Adipocyte (in vitro differentiated cells): Measurements from ENCODE around the gene VAV3.
"Not testable (repeated sequence)": the region's sequence is repeated elsewhere in the genome, so short reads cannot be mapped to it uniquely, and the experiment has no call there.

Experiments used
- DNase-seq: peaks from one replicate; pipeline ENCODE4 v3.0.0-alpha.2; 2015; ENCODE audit warnings: low read depth
- H3K27me3 ChIP-seq: replicated peaks from 2 replicates; pipeline ENCODE4 v1.7.0; 2013; ENCODE audit warnings: mild to moderate bottlenecking, low read length, moderate library complexity; ENCODE audit not compliant: control insufficient read depth, insufficient read depth
- H3K36me3 ChIP-seq: 2 replicates; pipeline ENCODE4 v1.7.0; 2013; ENCODE audit warnings: low read length, mild to moderate bottlenecking, moderate library complexity; ENCODE audit not compliant: control insufficient read depth, insufficient read depth, severe bottlenecking
- H3K4me1 ChIP-seq: 2 replicates; pipeline ENCODE4 v1.7.0; 2013; ENCODE audit warnings: mild to moderate bottlenecking, low read length, moderate library complexity; ENCODE audit not compliant: control insufficient read depth, insufficient read depth
- H3K4me3 ChIP-seq: 2 replicates; pipeline ENCODE4 v1.7.0; 2013; ENCODE audit warnings: mild to moderate bottlenecking, low read length, moderate library complexity
- H3K9ac ChIP-seq: 2 replicates; pipeline ENCODE4 v1.7.0; 2013; ENCODE audit warnings: mild to moderate bottlenecking, low read length, moderate library complexity
- H3K9me3 ChIP-seq: 2 replicates; pipeline ENCODE4 v1.7.0; 2013; ENCODE audit warnings: mild to moderate bottlenecking, low read length, moderate library complexity; ENCODE audit not compliant: control insufficient read depth

VAV3 gene

DNA sequence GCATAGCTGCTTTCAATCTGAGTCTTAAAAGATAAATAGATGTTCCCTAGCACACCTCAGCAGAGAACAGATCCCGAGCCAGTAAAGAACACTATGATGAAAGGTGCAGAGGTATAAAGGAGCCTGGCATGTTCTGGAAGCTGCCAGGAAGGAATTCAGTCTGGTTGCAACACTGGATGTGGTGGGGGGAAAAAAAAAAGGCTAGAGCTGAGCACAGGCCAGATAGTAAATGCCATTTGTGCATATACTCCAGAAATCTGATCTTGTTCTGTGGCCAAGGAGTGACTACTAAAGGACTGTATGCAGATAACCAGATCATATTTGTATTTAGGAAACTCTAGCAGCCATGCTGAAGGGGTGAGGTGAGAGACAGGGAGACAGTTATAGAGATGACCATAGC lies 240.3 kb downstream of the VAV3 start:
- no peaks in the 10 kb centered on the region for H3K36me3 ChIP-seq
- DNase-seq = peak; percentile 82
- no peaks in the 10 kb centered on the region for H3K9me3 ChIP-seq
- peaks cover 10% of the 10 kb centered on the region for H3K4me1 ChIP-seq
- H3K27me3 ChIP-seq = no peaks in the 10 kb centered on the region
- no peak overlapping the region for H3K9ac ChIP-seq
- no peak overlapping the region for H3K4me3 ChIP-seq

DNA sequence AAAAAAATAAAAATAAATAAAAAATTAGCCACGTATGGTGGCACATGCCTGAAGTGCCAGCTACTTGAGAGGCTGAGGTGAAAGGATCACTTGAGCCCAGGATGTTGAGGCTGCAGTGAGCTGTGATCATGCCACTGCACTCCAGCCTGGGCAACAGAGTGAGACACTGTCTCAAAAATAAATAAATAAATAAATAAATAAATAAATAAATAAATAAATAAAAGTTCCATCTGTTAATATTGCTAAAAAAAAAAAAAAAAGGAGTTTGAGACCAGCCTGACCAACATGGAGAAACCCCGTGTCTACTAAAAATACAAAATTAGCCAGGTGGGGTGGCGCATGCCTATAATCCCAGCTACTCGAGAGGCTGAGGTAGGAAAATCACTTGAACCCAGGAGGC lies 244.8 kb downstream of the VAV3 start:
- H3K9me3 ChIP-seq, H3K9ac ChIP-seq, H3K36me3 ChIP-seq, H3K4me1 ChIP-seq, H3K27me3 ChIP-seq, DNase-seq, H3K4me3 ChIP-seq: not testable (repeated sequence)

DNA sequence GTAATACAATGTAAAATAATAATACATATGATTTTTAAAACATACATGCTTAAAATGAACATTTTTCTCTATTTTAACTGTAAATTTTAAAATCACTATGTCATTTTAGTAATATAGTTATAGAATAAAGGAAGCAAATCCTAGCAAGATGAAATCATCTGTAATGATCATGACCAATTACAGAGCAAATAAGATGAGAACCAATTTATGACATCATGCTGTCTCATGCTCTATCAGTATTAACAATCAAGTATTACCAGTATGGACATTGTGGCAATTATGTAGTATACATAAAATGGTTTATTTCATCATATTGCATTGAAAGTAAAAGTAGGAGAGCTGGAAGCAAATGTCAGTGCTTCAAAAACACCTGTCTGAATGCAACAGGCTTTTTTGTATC lies 255.0 kb downstream of the VAV3 start:
- Histone ChIP-seq H3K27me3 (no peaks in the 10 kb centered on the region), H3K4me3 (no peak overlapping the region), H3K36me3 (no peaks in the 10 kb centered on the region), H3K4me1 (no peaks in the 10 kb centered on the region), H3K9me3 (no peaks in the 10 kb centered on the region), H3K9ac (no peak overlapping the region)
- DNase-seq = no peak

DNA sequence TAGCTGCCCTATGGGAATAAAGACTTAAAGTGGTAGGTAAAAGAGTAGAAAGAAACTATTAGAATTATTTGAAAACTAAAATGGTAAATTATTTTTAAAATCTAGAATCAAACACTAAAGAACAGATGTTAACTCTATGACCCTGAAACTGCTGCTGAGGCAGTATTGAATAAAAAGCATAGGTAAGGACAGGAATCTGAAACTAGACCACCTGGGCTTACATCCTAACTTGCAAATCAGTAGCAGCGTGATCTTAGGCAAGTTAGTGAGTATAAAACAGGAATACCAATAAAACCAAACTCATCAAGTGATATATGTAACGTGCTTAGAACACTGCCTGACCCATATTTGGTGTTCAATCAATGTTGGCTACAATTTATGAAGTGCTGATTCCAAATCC lies 257.9 kb downstream of the VAV3 start:
- DNase-seq = no peak
- H3K27me3 ChIP-seq = no peaks in the 10 kb centered on the region
- H3K9ac ChIP-seq = no peak overlapping the region
- H3K9me3 ChIP-seq = no peaks in the 10 kb centered on the region
- no peaks in the 10 kb centered on the region for H3K4me1 ChIP-seq
- H3K36me3 ChIP-seq = no peaks in the 10 kb centered on the region
- H3K4me3 ChIP-seq = no peak overlapping the region

DNA sequence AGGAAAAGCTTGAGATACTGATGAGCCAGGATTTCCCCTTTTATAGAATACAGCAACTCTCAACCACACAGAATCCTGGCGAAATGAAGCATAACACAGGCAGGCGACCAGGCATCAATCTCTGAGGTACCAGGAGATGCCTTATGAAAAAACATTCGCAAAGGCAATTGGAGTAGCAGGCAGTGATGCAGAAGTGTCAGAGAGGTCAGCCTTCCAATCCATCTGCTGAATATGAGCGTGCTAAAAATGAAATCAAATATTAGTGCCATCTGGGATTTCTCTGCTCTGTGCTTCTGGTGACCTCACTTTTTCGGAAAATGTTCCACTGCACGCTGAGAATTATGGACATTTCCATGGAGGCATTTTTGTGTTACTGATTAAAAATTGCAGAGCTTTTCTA lies 258.8 kb downstream of the VAV3 start:
- no peak overlapping the region for H3K4me3 ChIP-seq
- no peaks in the 10 kb centered on the region for H3K4me1 ChIP-seq
- no peaks in the 10 kb centered on the region for H3K27me3 ChIP-seq
- H3K36me3 ChIP-seq = no peaks in the 10 kb centered on the region
- DNase-seq = no peak
- H3K9ac ChIP-seq = no peak overlapping the region
- no peaks in the 10 kb centered on the region for H3K9me3 ChIP-seq

DNA sequence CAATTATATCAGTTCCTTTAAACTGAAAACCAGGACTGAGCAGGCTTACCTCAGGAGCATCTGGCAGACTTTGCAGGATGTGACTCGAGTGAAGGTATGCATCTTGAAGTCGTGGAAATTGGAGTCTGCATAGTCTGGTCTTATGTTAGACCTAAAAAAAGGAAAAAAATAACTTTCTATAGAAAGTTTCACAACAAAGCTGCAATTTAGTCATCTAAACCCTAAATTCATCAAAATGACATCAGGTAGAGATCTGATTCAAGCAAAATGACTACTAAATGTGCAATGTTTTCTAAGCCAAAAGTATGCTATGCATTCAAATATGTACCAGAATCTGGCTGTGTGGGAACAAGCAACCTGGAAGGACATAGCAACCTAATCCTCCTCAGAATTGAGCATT lies 260.1 kb downstream of the VAV3 start:
- Histone ChIP-seq H3K27me3 (no peaks in the 10 kb centered on the region), H3K4me1 (no peaks in the 10 kb centered on the region), H3K36me3 (no peaks in the 10 kb centered on the region), H3K4me3 (no peak overlapping the region), H3K9me3 (no peaks in the 10 kb centered on the region), H3K9ac (no peak overlapping the region)
- DNase-seq = peak; percentile 64

DNA sequence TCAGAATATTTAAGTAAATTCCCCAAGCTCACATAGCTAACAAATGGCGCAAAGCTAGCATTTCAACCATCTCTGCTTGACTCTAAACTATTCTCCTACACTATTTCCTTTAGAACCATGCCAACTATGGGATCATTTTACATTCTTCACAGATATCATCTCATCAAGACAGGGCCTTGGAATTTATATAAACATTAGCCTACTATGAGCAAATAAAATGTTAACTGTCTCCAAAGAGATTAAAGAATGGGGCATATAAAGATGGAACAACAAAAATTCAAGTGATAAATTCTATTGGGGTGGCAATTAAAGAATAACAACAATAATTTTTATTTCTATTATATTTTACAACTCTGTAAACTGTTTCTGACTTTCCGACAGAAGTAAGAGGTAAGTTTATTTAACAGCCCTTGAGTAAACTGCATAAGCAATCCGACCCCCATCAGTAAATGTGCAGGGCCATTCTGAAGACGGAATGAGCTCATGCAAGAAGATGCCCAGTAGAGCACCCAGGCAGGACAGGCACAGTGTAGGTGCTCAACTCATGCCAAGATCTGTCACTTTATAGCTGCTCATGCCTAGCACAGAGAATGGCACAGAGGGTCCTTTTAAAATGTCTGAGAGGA lies 261.9 kb downstream of the VAV3 start:
- no peaks in the 10 kb centered on the region for H3K9me3 ChIP-seq
- H3K4me1 ChIP-seq = no peaks in the 10 kb centered on the region
- H3K9ac ChIP-seq = no peak overlapping the region
- peak; percentile 86 for DNase-seq
- H3K36me3 ChIP-seq = no peaks in the 10 kb centered on the region
- no peaks in the 10 kb centered on the region for H3K27me3 ChIP-seq
- no peak overlapping the region for H3K4me3 ChIP-seq

DNA sequence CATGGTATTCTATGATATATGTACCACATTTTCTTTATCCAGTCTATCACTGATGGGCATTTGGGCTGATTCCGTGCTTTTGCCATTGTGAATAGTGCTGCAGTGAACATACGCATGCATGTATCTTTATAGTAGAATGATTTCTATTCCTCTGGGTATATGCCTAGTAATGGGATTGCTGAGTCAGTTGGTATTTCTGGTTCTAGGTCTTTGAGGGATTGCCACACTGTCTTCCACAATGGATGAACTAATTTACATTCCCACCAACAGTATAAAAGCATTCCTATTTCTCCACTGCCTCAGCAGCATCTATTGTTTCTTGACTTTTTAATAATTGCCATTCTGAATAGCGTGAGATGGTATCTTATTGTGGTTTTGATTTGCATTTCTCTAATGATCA lies 264.3 kb downstream of the VAV3 start:
- not testable (repeated sequence) for H3K36me3 ChIP-seq, H3K9ac ChIP-seq, H3K4me1 ChIP-seq, H3K27me3 ChIP-seq, H3K4me3 ChIP-seq, H3K9me3 ChIP-seq, DNase-seq

DNA sequence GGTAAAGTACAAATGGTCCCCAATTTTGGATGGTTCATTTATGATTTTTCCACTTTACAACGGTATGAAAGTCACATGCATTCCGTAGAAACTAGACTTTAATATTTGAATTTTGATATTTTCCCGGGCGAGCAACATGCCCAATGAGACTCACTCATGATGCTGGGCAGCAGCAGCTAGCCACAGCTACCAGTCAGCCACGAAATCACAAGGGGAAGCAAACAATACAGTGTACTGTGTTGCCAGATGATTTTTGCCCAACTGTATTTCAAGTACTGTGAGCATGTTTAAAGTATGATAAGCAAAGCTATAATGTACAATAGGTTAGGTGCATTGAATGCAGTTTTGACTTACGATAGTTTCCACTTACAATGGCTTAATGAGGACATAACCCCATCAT lies 266.8 kb downstream of the VAV3 start:
- no peak for DNase-seq
- H3K9me3 ChIP-seq = no peaks in the 10 kb centered on the region
- H3K27me3 ChIP-seq = no peaks in the 10 kb centered on the region
- H3K9ac ChIP-seq = no peak overlapping the region
- H3K4me1 ChIP-seq = no peaks in the 10 kb centered on the region
- no peaks in the 10 kb centered on the region for H3K36me3 ChIP-seq
- no peak overlapping the region for H3K4me3 ChIP-seq

DNA sequence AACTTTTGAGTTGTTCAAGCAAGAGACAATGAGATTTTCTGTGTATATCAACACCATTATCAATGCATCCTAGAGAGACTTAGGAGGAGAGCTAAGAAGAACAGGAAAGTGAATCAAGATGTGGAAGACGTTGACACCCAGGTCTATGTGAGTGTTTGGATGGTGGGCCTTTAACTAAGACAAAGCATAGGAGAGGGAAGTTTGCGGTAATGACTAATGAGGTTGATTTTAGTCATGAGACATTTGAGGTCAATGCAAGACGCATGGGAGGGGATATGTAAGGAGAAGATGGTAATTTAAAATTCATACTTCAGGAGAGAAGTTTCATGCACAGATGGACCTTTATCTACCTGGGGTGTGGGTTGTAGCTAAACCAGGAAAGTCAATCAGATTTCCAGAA lies 269.6 kb downstream of the VAV3 start:
- H3K9me3 ChIP-seq = no peaks in the 10 kb centered on the region

DNA sequence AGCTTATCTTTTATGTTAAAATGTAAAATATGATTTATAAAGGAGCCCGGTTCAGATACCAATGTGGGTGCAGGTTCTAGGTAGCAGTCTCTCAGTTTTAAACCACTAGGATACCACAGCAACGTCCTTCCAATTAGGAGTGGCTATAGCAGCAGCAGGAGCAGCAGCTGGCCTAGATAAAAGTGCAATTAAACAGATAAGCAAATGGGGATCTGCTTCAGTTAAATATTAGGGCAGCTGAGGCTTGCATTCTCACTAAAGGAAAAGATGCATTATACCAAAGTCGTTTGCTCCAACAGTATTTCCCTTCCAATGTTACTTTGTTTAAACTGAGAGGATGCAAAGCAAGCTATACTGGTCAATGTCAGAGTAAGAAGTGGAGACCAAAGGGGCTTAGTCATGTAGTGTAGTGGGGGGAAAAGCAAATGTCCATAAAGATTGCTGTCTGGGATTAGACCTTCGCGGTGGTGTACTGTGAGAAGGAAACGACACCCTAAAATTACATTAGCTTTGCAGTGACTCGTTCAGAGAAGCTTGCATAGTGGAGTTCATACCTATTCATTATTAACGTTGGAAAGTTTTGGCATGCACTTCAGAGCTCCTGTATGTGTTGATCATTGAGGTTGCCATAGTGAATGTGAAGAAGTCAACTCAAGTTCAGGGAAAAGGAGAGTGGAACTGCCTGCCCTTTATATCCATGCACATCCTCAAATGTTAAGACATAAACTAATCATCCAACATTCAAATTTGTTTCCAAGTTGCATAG lies 272.2 kb downstream of the VAV3 start:
- Histone ChIP-seq H3K36me3 (no peaks in the 10 kb centered on the region), H3K9ac (no peak overlapping the region), H3K9me3 (no peaks in the 10 kb centered on the region), H3K4me1 (no peaks in the 10 kb centered on the region), H3K4me3 (no peak overlapping the region), H3K27me3 (no peaks in the 10 kb centered on the region)
- no peak for DNase-seq

More for the DNA sequence above, 269.6 kb downstream of the VAV3 start:
- Histone ChIP-seq H3K4me1 (no peaks in the 10 kb centered on the region), H3K27me3 (no peaks in the 10 kb centered on the region), H3K36me3 (no peaks in the 10 kb centered on the region), H3K4me3 (no peak overlapping the region), H3K9ac (no peak overlapping the region)
- no peak for DNase-seq

DNA sequence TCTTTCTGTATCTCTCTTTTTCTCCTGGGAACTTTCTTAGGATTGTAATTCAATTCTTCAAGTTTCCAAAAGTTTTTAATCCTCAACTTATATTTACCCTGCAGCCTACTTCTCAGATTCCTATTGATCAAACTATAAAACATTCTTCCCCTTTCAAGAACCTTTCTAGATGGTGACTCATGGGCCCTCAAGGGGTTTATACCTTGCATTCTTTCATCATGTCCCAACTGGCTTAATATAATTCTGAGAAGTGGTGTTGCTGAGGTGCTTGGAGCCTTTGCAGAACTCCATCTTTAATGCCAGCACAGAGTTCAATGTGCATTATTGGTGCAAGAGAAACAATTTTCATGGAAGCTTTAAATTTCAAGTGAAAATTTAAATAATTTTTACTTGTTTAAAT lies 273.4 kb downstream of the VAV3 start:
- Histone ChIP-seq H3K9ac (no peak overlapping the region), H3K9me3 (no peaks in the 10 kb centered on the region), H3K4me1 (no peaks in the 10 kb centered on the region), H3K27me3 (no peaks in the 10 kb centered on the region), H3K36me3 (no peaks in the 10 kb centered on the region), H3K4me3 (no peak overlapping the region)
- DNase-seq = no peak
